GM18498 (cell line): ENCODE data around the gene CACNA1D.

Experiments used
- ATAC-seq: cut with Tn5 transposase; IDR thresholded peaks from one replicate; pipeline ENCODE4 v1.9.1; 2021; ENCODE audit warnings: mild to moderate bottlenecking, moderate library complexity; ENCODE audit not compliant: unreplicated experiment

Gene CACNA1D

DNA sequence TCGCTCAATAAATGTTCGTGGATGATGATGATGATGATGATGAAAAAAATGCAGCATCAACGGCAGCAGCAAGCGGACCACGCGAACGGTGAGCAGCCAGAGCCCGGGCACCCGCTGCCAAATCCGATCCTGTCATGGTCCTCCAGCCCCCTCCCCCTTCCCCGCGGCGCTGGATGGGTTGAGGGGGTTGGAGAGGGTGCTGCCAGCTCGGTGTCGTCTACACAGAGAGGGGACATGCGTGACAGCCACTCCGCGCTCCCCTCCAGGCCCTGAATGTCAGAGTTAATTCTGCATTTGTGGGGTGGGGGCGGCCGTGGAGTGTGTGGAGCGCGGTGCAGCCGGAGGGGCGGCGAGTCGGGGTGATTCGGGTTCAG lies 722 bp downstream of the CACNA1D start:
- ATAC-seq, result no peak

DNA sequence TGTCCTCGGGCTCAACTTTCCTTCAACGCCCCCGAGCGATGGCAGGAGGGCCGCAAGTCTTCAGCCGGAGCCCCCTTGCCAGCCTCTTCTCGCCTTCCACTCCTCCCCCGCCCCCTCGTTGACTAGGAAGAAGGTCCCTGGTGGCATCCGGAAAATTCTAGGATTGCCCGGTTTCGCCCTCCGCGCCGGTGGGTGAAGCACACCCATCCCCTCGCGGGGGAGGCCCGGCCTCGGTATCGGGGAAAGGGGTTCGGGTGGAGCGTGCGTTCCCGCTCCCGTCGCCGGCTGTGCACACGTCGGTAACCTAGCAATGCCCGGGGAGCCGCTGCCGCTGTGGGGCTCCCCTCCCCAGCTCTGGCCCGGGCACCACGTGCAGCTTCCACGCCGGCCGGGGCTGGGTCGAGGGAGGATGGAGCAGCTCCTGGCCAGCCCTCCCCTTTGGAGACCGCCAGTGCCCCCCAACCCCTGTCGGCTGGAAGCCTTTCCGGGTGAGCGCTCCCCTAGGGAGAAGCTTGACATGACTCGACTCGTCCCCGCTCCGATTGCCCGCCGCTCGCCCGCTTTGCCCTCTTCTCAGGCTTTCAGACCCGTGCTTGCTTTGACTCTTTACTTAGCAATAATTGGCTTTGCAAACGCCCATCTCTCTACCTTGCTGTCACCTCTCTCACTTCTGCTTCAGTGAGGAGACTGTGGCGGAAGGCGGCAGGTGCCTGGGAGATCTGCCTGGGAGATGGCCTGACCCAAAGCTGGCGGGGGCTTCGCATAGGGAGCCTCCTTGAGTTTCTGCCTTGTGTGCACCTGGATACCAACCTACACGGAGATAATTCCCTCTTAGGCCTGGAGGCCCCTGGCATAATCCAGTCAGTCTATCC lies 1.3 kb downstream of the CACNA1D start:
- ATAC-seq, result no peak

DNA sequence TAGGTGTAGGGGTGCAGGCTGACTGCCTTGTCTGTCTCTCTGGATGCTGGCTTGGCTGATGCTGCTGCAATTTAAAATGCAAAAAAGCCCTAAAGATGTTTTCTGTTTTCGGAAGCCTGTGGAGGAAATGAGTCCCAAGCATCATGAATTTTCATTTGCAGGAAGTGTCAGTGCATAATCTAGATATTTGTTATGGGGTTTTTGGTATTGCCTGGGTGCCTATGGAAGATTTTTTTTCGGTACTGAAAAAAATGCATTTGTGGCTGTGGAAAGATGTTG lies 1.9 kb downstream of the CACNA1D start:
- ATAC-seq, result no peak

DNA sequence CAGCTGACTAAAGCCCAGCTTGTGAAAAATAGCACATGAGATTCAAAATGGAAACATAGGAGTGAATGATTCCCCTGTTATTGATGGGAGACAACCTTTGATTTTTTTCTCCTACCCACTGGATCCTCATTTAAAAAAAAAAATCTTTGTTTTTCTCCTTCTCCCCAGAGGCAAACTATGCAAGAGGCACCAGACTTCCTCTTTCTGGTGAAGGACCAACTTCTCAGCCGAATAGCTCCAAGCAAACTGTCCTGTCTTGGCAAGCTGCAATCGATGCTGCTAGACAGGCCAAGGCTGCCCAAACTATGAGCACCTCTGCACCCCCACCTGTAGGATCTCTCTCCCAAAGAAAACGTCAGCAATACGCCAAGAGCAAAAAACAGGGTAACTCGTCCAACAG lies 2.6 kb downstream of the CACNA1D start:
- ATAC-seq, result no peak

DNA sequence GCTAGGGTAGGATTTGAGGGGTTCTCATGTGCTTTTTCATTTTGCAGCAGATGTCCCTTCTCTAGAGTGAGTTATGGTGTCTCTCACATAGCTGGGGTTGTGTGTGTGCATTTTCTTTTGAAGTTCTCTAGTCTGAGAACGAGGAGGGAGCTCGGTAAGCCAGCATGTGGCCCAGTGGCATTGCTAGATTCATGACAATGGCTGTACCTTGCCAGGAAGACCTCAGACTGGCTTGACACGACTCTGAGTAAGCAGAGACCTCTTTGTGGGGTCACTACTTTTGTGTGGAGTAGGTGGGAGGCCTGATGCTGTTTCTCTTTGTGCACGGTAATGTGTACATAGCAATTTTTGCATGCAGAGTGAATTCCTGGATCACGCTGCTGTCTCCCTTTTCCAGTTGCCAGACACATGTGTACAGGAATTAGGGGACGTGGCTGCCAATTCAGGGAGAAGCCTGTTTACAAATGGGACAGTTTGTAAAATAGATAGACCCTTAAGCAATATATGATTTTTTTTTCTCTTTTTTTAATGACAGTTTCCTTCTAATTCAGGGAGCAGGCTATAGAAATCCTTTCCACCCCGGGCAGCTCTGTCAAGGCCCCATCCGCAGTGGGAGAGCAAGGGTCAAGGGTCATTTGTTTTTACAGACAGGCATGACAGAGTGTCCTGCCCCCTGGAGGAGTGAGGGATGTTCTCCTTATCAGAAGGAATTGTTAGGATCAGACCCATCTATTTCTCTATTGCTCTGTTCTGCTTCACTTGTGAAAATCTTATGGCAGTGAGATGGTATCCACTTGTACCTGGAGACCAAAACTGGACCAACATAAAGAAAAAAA lies 4.6 kb downstream of the CACNA1D start:
- no peak for ATAC-seq

DNA sequence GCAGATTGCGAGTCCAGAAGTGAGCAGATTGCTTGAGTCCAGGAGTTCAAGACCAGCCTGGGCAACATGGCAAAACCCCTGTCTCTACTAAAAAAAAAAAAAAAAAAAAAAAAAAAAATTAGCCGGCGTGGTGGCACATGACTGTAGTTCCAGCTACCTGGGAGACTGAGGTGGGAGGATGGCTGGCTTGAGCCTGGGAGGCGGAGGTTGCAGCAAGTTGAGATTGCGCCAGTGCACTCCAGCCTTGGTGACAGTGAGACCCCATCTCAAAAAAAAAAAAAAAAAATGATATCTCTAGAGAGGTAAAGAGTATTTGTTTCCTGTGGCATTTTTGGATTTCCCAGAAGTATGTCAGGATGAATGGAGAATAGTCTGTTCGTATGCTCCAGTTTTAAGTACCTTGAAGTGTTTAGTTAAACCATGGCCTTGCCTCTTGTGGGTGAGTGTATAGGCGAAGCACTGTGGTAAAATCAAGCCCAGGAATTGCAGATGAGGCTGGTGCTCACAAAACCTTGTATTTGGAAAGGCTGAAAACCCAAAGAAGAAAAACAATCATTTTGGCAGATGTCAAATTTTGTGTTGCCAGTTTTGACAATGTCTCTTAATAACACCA lies 5.9 kb downstream of the CACNA1D start:
- ATAC-seq, result no peak

DNA sequence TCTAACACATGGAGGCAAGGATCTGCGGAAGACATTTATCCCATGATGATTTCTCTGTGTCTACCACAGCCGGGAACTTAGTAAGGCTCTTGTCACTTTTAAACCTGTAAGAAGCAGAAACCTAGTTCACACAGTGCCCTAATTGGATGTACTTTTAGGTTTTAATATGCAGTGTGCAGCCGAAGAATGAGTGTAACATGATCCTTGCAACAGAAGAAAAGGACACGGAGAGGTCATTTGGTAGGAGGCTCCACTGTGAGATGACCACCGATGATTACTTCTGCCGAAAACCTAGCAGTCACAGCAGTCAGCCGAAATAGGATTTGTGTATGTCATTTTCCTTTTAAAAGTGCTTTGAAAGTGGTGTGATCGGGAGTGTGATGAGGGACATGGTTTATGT lies 6.8 kb downstream of the CACNA1D start:
- ATAC-seq, result no peak

DNA sequence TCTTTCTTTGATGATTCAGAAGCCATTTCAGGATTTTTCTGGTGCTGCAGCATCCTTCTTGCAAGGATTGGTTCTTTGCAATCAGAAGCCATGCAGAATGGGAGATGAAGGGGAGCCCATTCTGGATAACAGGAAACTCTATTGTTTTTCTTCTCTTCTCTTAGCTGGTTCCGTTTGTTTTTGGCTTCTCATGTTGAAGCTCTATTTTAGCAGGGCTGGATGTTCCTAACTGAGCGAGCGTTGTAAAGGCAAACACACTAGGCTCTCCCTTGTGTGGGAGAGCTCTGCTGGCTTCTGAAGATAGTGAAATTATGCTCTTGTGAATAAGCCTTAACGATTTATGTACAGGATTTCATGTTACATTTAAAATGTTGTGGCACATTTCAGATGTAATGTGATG lies 8.3 kb downstream of the CACNA1D start:
- no peak for ATAC-seq

DNA sequence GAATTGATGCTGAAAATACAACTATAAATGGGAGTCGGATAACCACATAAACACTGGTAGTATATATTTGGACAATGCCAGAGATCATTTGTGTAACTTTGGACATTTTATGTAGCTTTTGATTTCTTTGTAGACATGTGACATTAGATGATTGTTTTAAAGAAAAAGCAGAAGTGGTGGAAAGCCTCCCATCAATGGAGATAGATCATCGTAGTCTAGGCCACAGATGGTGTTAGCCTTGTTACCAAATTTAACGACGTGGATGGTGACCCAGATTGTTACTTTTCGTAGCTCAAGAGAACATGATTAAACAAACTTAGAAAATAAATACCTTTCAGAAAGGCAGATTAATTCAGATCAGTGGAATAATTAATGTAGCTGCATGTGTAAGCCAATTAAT lies 8.8 kb downstream of the CACNA1D start:
- ATAC-seq, result no peak

DNA sequence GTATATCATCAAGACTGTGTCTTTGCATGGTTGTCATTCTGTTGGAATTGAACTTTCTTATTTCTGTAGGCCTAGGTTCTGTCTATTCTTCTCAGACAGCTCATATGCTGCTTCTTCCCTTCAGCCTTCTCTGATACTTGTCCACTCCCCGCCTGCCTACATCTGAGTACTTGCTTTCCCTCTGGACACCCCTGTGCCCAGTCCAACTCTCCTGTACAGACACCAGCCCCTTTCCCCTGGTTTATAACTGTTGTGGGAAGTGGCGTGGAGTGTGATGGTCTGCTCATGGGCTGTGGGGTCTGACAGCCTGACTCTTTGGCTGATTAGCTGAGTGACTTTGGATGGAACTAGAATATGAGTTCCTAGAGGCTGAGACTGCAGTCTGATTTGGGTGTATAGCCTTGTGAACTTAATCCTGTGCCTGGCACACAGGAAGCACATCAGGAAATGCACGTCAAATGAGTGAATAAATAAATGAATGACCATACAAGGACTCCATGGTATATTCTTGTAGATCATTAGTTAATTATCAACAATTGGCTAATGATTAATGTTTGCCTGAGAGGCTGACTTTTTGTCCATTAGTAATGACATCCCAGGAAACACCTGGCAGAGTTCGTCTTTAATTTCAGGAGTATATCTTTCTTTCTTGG lies 11.8 kb downstream of the CACNA1D start:
- ATAC-seq, result no peak

DNA sequence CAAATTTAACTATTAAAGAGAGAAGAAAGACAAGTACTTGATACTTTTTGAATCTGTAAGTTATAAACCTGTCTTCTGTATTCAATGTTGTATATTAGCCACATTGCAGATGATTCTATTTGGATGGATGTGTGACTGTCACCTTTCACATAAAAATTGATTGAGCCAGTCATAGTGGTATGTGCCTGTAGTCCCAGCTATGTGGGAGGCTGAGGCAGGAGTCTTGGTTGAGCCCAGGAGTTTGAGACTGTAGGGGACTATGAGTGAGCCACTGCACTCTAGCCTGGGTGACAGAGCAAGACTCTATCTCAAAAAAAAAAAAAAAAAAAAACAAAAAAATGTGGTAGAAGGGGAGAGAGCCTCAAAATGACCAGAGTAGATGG lies 12.3 kb downstream of the CACNA1D start:
- ATAC-seq, result no peak

DNA sequence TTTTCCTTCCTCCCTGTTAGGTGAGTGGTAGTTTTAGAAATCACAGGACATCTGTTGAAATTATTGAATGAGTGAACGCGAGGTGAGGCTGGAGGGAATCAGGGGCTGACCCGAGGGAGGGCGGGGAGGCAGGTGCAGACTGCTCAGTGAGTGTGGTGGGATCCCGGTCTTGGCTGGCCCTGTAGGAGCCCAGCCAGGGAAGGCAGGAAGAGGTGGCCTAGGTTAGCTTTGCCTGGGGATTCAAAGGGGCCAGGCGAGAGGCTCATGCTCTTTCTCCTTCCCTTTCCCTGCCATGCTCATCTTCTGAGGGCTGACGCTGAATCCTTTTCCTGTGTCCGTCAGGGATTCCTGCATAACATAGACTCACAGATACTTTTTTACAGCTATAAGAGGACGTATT lies 15.1 kb downstream of the CACNA1D start:
- ATAC-seq, result no peak

DNA sequence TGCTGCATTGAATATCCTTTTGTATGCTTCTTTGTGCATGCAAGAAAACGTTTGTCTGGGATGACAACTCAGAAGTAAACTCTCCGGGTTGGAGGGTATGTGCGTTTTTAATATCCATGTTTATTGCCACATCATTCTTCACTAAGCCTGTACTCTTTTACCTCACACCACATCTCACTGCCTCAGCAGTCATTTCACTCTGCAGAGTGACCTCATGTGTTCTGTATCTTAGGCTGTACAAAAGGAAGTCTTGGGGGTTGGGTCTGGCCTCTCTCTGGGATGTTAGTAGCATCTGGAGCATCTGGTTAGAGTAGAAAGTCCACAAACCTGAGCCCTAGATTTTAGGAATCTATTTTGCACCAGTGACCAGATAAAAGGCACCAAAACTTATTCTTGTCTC lies 16.1 kb downstream of the CACNA1D start:
- ATAC-seq, result no peak

DNA sequence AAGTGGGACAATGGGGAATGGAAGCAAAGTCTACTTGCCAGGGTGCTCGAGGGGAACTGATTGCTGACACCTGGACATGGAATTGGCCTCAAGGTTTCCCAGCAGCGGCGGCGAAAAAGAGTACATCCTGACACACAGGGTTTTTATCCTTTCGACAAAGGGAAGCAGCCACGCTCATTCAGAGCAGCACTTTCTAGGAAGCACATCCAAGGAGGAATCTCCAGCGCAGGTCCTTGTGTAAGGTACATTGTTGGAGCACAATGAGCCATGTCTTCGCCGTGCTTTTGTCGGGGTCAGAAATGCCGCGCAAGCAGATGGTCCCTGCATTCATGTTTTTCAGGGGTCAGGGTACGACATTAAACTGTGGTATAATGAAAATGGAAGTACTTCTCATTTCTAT lies 16.8 kb downstream of the CACNA1D start:
- ATAC-seq, result no peak

DNA sequence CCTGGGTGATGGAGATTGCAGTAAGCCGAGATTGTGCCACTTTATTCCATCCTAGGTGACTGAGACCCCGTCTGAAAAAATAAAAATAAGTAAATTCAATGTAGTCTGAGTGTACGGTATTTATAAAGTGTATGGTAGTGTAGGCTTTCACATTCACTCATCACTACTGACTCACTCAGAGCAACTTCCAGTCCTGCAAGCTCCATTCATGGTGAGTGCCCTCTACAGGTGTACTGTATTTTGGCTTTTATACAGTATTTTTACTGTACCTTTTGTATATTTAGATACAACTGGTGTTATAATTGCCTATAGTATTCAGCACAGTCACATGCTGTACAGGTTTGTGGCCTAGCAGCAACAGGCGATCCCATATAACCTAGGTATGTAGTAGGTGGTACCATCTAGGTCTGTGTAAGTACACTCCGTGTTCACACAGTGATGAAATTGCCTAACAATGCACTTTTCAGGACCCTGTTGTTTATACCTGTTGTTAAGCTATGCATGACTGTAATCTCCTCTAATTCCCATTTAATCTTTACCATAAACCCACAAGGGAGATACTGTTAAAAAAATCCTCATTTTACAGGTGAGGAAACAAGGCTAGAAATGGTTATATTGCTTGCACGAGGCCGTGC lies 19.3 kb downstream of the CACNA1D start:
- no peak for ATAC-seq

DNA sequence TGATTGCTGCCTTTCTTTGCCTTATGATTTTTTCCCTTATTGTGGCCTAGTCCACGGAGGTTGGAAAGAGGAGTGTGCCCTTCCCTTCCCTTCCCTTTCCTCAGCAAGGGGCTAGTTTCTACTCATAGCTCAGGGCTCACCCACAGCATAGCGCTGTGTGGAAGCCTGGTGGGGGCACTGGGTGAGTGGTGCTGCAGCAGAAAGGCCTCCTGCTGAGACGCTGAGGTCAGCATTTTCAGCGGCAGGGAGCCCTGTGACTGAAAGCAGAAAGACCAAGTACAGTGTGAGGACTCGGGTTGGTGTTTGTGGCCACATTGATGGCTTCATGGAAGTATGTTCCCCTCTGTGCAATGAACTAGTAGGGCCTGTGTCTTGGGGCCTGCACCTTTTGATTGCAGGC lies 21.9 kb downstream of the CACNA1D start:
- ATAC-seq, result no peak

DNA sequence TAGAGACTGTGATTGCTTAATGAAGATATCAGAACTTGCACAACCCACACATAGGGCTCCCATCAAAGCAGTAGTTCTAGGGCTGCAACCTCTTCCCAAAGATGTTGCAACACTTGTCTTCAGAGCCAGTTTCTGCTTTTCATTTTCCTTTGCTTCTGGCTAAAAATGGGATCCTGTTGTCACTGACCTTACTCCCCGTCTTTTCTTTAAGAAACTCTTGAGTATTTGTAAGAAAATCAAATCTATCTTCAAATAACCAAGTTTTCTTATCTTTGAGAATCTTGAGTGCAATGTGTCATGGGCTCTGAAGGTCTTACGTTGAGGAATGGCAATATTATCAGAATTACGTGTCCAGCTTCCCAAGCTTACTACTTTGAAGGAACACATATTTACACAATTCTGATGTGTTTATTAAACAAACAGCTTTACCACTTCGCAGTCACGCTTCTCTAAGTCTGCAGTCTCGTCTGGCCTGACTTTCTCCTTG lies 24.1 kb downstream of the CACNA1D start:
- ATAC-seq, result no peak

DNA sequence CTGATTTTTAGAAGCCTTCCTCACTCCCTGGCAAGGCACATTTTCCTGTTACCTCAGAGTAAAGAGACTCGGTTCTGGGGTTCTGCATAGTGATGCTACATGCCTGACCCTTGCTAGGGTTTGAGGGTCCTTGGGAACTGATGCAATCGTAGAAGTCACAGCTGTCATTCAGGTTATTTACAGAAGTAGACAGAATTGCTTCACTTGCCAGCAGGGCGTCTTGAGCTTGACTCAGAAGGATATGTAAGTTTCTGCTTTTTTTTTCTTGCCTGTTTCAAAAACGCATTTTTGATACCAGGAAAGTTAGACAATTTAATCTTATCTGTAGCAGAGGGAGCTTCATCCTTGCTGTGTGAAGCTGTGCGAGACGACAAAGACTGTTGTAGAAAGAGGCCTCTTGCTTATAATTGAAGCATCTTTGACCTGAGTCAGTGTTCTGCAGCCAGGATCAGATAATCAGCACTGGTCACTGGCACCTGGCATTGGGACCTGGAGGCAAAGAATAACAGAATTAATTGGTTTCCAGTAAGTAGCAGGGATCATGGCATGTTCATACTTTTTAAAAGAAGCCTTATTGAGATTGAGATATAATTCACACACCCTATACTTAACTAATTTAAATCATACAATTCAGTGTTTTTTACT lies 24.8 kb downstream of the CACNA1D start:
- ATAC-seq, result no peak

DNA sequence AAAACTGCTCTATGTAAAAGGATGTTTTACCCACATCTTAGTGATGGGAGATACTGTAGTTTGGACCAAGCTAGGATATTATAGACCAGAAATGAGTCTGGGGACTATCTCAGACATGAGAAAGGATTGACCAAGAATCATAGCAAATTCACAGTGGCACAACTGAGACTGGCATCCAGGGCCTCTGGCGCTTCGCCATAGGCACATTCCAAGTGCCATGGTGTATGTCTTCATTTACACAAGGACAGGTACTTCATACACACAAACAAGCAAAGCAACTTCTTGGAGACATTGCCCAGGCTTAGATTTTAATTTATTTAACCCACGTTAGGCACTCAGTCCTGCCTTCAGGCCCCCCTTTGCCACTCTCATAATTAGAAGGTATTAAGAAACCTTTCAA lies 28.9 kb downstream of the CACNA1D start:
- no peak for ATAC-seq

DNA sequence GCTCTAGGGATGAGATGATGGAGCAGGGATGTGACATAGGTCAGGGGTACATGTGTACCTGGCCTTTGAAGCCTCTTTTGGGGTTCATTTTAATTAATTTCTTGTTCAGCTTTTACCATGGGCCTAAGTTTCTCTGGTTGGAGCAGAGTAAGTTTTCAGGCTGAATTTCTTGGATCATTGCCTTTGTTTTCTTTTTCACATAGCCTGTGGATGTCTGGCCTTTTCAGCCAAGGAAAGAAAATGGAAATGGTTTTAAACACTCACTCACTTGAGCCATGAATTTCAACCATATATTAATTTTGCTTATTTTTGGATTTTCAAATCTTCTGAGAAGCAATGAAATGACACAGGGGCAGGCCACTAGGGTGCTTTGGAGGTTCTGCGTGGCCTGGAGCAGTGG lies 30.2 kb downstream of the CACNA1D start:
- no peak for ATAC-seq
